NCI-H526 (cell line): Measurements from ENCODE around the gene FGF10.

Source experiments
- DNase-seq, 2 experiments: peaks; one replicate each; lab custom pipeline; 2025; lab: John Stamatoyannopoulos, UW

The FGF10 gene

GRCh38 chr5:44356231-44356630, 33.0 kb downstream of the FGF10 start:
- DNase-seq = no peak

- DNase-seq = no peak
Observed at GRCh38 chr5:44345871-44346270, 43.3 kb downstream of the FGF10 start.

GRCh38 chr5:44336708-44337107, 52.5 kb downstream of the FGF10 start:
- no peak for DNase-seq

- DNase-seq = no peak
Observed at GRCh38 chr5:44334622-44335021, 54.6 kb downstream of the FGF10 start.

- DNase-seq = peak; percentile 39 to 68
Observed at GRCh38 chr5:44332285-44332971, 56.8 kb downstream of the FGF10 start.

- DNase-seq = no peak
Observed at GRCh38 chr5:44331471-44332050, 57.7 kb downstream of the FGF10 start.

- DNase-seq = no peak
Observed at GRCh38 chr5:44329716-44330115, 59.5 kb downstream of the FGF10 start.

GRCh38 chr5:44321144-44321725, 68.0 kb downstream of the FGF10 start:
- no peak for DNase-seq

- DNase-seq = no peak
Observed at GRCh38 chr5:44320188-44320587, 69.0 kb downstream of the FGF10 start.

- DNase-seq = no peak
Observed at GRCh38 chr5:44318883-44319282, 70.3 kb downstream of the FGF10 start.

GRCh38 chr5:44312374-44312773, 76.8 kb downstream of the FGF10 start:
- no peak for DNase-seq

- no peak for DNase-seq
Observed at GRCh38 chr5:44300551-44300950, 88.7 kb downstream of the FGF10 start.

GRCh38 chr5:44299394-44299793, 89.8 kb downstream of the FGF10 start:
- DNase-seq = no peak

- no peak for DNase-seq
Observed at GRCh38 chr5:44294516-44294915, 94.7 kb downstream of the FGF10 start.

- DNase-seq = no peak
Observed at GRCh38 chr5:44292736-44293135, 96.5 kb downstream of the FGF10 start.

GRCh38 chr5:44278469-44278868, 110.8 kb downstream of the FGF10 start:
- no peak for DNase-seq

GRCh38 chr5:44275908-44276307, 113.3 kb downstream of the FGF10 start:
- no peak for DNase-seq

GRCh38 chr5:44275329-44275728, 113.9 kb downstream of the FGF10 start:
- DNase-seq = no peak

- DNase-seq = no peak
Observed at GRCh38 chr5:44267909-44268308, 121.3 kb downstream of the FGF10 start.

GRCh38 chr5:44266882-44267576, 122.2 kb downstream of the FGF10 start:
- DNase-seq = no peak

- DNase-seq = no peak
Observed at GRCh38 chr5:44265713-44266112, 123.5 kb downstream of the FGF10 start.

GRCh38 chr5:44260793-44261192, 128.4 kb downstream of the FGF10 start:
- DNase-seq = no peak
